Measurements from ENCODE around the gene ADGRE3.

GRCh38 chr19:14689598-14690503, 15.2 kb upstream of the ADGRE3 start, which contains the start of gene ZNF333:
- TF ChIP-seq CTCF (optimal IDR thresholded peaks at IDR 0.05 in 1 of 3, IDR thresholded peaks at IDR 0.05 in 1 of 3, conservative IDR thresholded peaks at IDR 0.05 in 1 of 3; ENCODE audit: extremely low read depth in 1 of 3, insufficient read depth in 2 of 3, low read length in 3 of 3): no peak
- no peak for TF ChIP-seq EZH2 (IDR thresholded peaks at IDR 0.05; ENCODE audit: low read length)

Data from keratinocyte (primary cell).